Neuronal stem cell (in vitro differentiated cells): Measurements from ENCODE around the gene SLCO2A1.
A peak's percentile ranks its signal among the peaks of the same experiment; 100 is the strongest.

Source experiments
- DNase-seq: peaks from one replicate; pipeline ENCODE4 v3.0.0-alpha.2; 2013; ENCODE audit warnings: low spot score
- H2AFZ ChIP-seq: one replicate; pipeline ENCODE4 v1.6.1; 2013; ENCODE audit warnings: mild to moderate bottlenecking, low read length, inconsistent platforms
- H2AK5ac ChIP-seq: 2 replicates; pipeline ENCODE4 v1.6.1; 2013; ENCODE audit warnings: low read depth, mild to moderate bottlenecking, inconsistent platforms, low read length, moderate library complexity, mixed read lengths
- H2BK120ac ChIP-seq: 2 replicates; pipeline ENCODE4 v1.6.1; 2013; ENCODE audit warnings: low read depth, mild to moderate bottlenecking, inconsistent platforms, low read length, moderate library complexity, mixed read lengths
- H2BK12ac ChIP-seq: one replicate; pipeline ENCODE4 v1.6.1; 2013; ENCODE audit warnings: low read length, inconsistent platforms
- H2BK15ac ChIP-seq: 2 replicates; pipeline ENCODE4 v1.6.1; 2013; ENCODE audit warnings: mild to moderate bottlenecking, low read length, inconsistent platforms, mixed read lengths
- H2BK5ac ChIP-seq: one replicate; pipeline ENCODE4 v1.6.1; 2013; ENCODE audit warnings: inconsistent platforms, mild to moderate bottlenecking, low read length, moderate library complexity
- H3K14ac ChIP-seq: one replicate; pipeline ENCODE4 v1.6.1; 2013; ENCODE audit warnings: low read length, inconsistent platforms
- H3K18ac ChIP-seq: 2 replicates; pipeline ENCODE4 v1.6.1; 2013; ENCODE audit warnings: low read length, inconsistent platforms
- H3K23ac ChIP-seq: 2 replicates; pipeline ENCODE4 v1.6.1; 2013; ENCODE audit warnings: low read depth, mild to moderate bottlenecking, mixed read lengths, low read length, inconsistent platforms; ENCODE audit not compliant: poor library complexity
- H3K27ac ChIP-seq: replicated peaks from 3 replicates; pipeline ENCODE4 v1.5.1; 2013; ENCODE audit warnings: low read length, inconsistent platforms
- H3K27me3 ChIP-seq, 3 experiments: 2 replicates each; pipeline ENCODE4 v1.6.1; 2013; ENCODE audit warnings: low read length in 3 of 3, mild to moderate bottlenecking in 2 of 3, inconsistent platforms in 1 of 3, low read depth in 1 of 3, mixed read lengths in 1 of 3, moderate library complexity in 1 of 3; ENCODE audit not compliant: control insufficient read depth in 3 of 3, insufficient read depth in 3 of 3
- H3K36me3 ChIP-seq, 2 donors: replicated peaks in 1 of 2; 2 replicates each; pipeline ENCODE4 v1.6.1; 2013; ENCODE audit warnings: low read length in 2 of 2; ENCODE audit not compliant: control insufficient read depth in 2 of 2, insufficient read depth in 2 of 2
- H3K4ac ChIP-seq: 2 replicates; pipeline ENCODE4 v1.6.1; 2013; ENCODE audit warnings: inconsistent platforms, mild to moderate bottlenecking, low read length, moderate library complexity
- H3K4me1 ChIP-seq, 2 donors: 1 replicate in 1 of 2; 2 replicates in 1 of 2; pipeline ENCODE4 v1.6.1; 2013; ENCODE audit warnings: low read length in 2 of 2, low read depth in 1 of 2; ENCODE audit not compliant: control insufficient read depth in 2 of 2, insufficient read depth in 1 of 2
- H3K4me2 ChIP-seq: one replicate; pipeline ENCODE4 v1.6.1; 2013; ENCODE audit warnings: mild to moderate bottlenecking, low read length, inconsistent platforms; ENCODE audit not compliant: insufficient read depth, poor library complexity, severe bottlenecking
- H3K4me3 ChIP-seq, 2 donors: 2 replicates each; pipeline ENCODE4 v1.5.1; 2013; ENCODE audit warnings: low read length in 2 of 2, mild to moderate bottlenecking in 2 of 2, inconsistent platforms in 1 of 2, moderate library complexity in 1 of 2
- H3K79me1 ChIP-seq: one replicate; pipeline ENCODE4 v1.6.1; 2013; ENCODE audit warnings: low read depth, mild to moderate bottlenecking, inconsistent platforms, low read length, moderate library complexity
- H3K9ac ChIP-seq: one replicate; pipeline ENCODE4 v1.6.1; 2013; ENCODE audit warnings: mild to moderate bottlenecking, low read depth, low read length, inconsistent platforms; ENCODE audit not compliant: poor library complexity
- H3K9me3 ChIP-seq, 2 donors: replicated peaks in 1 of 2; 2 replicates each; pipeline versions ENCODE3 to v1.6.1; 2013; ENCODE audit warnings: low read length in 2 of 2, mild to moderate bottlenecking in 2 of 2, inconsistent platforms in 1 of 2, low read depth in 1 of 2, mixed read lengths in 1 of 2, moderate library complexity in 1 of 2; ENCODE audit not compliant: control insufficient read depth in 2 of 2, insufficient read depth in 1 of 2
- H4K8ac ChIP-seq: one replicate; pipeline ENCODE4 v1.6.1; 2013; ENCODE audit warnings: low read depth, mild to moderate bottlenecking, inconsistent platforms, low read length, moderate library complexity
- H4K91ac ChIP-seq: one replicate; pipeline ENCODE4 v1.6.1; 2013; ENCODE audit warnings: low read length, low read depth, mild to moderate bottlenecking, inconsistent platforms; ENCODE audit not compliant: poor library complexity
- WGBS, 2 donors: extraction: QIAGEN DNeasy Blood & Tissue Kit; methylation state at CpG; one replicate each; pipeline ENCODE4 v1.1.7; 2013; ENCODE audit warnings: missing lambda C conversion rate in 2 of 2, mixed read lengths in 1 of 2; ENCODE audit not compliant: insufficient read length in 2 of 2, insufficient replicate concordance in 1 of 2; ENCODE audit errors: extremely low coverage in 2 of 2; 5-methylcytosine and 5-hydroxymethylcytosine counted together

The SLCO2A1 gene

DNA sequence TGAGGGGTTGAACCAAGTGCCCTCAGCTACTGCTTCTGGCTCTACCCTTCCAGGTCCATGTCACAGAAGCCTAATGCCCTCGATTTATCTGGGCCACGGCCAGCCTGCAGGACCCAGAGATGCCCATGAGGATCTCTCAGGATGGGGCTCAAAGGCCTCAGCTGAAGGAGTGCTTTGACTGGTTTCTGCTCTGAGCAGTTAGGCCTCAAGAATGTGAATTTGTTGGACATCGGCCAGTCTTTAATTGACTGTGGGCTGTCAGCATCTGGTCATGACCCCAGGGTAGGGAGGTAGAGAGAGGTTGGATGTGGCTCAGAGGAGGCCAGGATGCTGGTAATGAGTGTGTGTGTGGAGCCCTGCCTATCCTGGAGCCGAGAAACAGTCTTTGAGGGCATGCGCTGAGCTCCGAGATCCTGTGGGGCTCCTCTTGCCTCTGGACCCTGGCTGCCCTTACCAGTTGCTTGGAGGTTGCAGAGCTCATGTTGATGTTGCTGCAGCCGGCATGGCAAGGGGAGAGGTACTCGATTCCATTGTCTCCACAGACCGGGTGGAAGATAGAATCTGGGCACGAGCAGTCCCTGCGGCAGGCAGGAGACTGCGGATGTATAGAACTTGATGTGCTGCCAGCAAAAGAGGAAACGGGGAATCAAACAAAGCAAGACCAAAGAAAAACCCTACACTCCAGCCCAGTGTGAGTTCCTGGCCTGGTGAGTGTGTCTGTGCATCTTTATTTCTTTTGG lies 84.9 kb downstream of the SLCO2A1 start:
- no peak overlapping the region for H2AFZ ChIP-seq
- no peak overlapping the region for H4K8ac ChIP-seq
- H3K27ac ChIP-seq, result no peak overlapping the region
- H3K4ac ChIP-seq, result no peak overlapping the region
- peaks cover 0 to 33% (median 0%) of the 10 kb centered on the region in 3 experiments for H3K27me3 ChIP-seq
- no peak overlapping the region for H3K4me2 ChIP-seq
- no peak overlapping the region for H3K14ac ChIP-seq
- no peaks in the 10 kb centered on the region for H3K9me3 ChIP-seq
- no peak overlapping the region for H2BK12ac ChIP-seq
- H2BK5ac ChIP-seq, result no peak overlapping the region
- WGBS, 2 donors, result no CpG with 5 or more reads among the region's 13 CpGs
- no peaks in the 10 kb centered on the region for H3K36me3 ChIP-seq
- no peak overlapping the region for H3K4me3 ChIP-seq
- H2AK5ac ChIP-seq, result peak overlapping the region; percentile 42
- H2BK120ac ChIP-seq, result no peak overlapping the region
- H2BK15ac ChIP-seq, result no peak overlapping the region
- no peak overlapping the region for H4K91ac ChIP-seq
- H3K9ac ChIP-seq, result no peak overlapping the region
- H3K4me1 ChIP-seq, result peaks cover 0 to 3% of the 10 kb centered on the region in 2 donors
- H3K23ac ChIP-seq, result peak overlapping the region; percentile 6
- H3K18ac ChIP-seq, result peak overlapping the region; percentile 13
- no peak for DNase-seq
- H3K79me1 ChIP-seq, result no peaks in the 10 kb centered on the region

- no peak overlapping the region for H2BK5ac ChIP-seq
Measured at GRCh38 chr3:133944181-133944580, 85.5 kb downstream of the SLCO2A1 start.

GRCh38 chr3:133943639-133944141 lies 86.0 kb downstream of the SLCO2A1 start:
- no peak overlapping the region for H3K4ac ChIP-seq
- H2BK15ac ChIP-seq, result no peak overlapping the region
- no peak overlapping the region for H3K9ac ChIP-seq
- no peak overlapping the region for H3K27ac ChIP-seq
- H3K27me3 ChIP-seq, result peaks cover 0 to 42% (median 0%) of the 10 kb centered on the region in 3 experiments
- no peak overlapping the region for H3K18ac ChIP-seq
- H3K79me1 ChIP-seq, result no peaks in the 10 kb centered on the region
- H4K8ac ChIP-seq, result no peak overlapping the region
- H3K23ac ChIP-seq, result peak overlapping the region; percentile 70
- no peaks in the 10 kb centered on the region for H3K36me3 ChIP-seq
- no peak overlapping the region for H4K91ac ChIP-seq
- no peak overlapping the region for H3K14ac ChIP-seq
- WGBS, 2 donors, result no CpG with 5 or more reads among the region's 5 CpGs
- H2BK12ac ChIP-seq, result no peak overlapping the region
- no peaks in the 10 kb centered on the region for H3K4me1 ChIP-seq
- no peak overlapping the region for H3K4me3 ChIP-seq
- H3K4me2 ChIP-seq, result no peak overlapping the region
- no peak overlapping the region for H2BK5ac ChIP-seq
- H2BK120ac ChIP-seq, result no peak overlapping the region
- no peak for DNase-seq
- no peak overlapping the region for H2AK5ac ChIP-seq
- H3K9me3 ChIP-seq, result no peaks in the 10 kb centered on the region
- H2AFZ ChIP-seq, result no peak overlapping the region

More at GRCh38 chr3:133944181-133944580, 85.5 kb downstream of the SLCO2A1 start:
- Histone ChIP-seq H3K27me3 (peaks cover 0 to 38% (median 0%) of the 10 kb centered on the region in 3 experiments), H4K8ac (no peak overlapping the region), H3K4me2 (no peak overlapping the region), H3K79me1 (no peaks in the 10 kb centered on the region), H2AK5ac (no peak overlapping the region), H3K14ac (no peak overlapping the region), H3K36me3 (no peaks in the 10 kb centered on the region), H3K4ac (no peak overlapping the region), H3K9ac (no peak overlapping the region), H2AFZ (no peak overlapping the region), H2BK120ac (no peak overlapping the region), H2BK15ac (no peak overlapping the region), H3K4me1 (no peaks in the 10 kb centered on the region), H3K18ac (no peak overlapping the region), H3K27ac (no peak overlapping the region), H3K4me3 (no peak overlapping the region), H3K23ac (no peak overlapping the region), H4K91ac (no peak overlapping the region), H3K9me3 (no peaks in the 10 kb centered on the region), H2BK12ac (no peak overlapping the region)
- no peak for DNase-seq
- WGBS, 2 donors, result no CpG with 5 or more reads among the region's 2 CpGs

- Histone ChIP-seq H2AK5ac (no peak overlapping the region), H3K23ac (no peak overlapping the region), H4K8ac (no peak overlapping the region), H3K79me1 (no peaks in the 10 kb centered on the region), H2BK12ac (no peak overlapping the region), H3K9ac (no peak overlapping the region), H2BK5ac (no peak overlapping the region), H3K14ac (no peak overlapping the region), H3K4me3 (no peak overlapping the region), H4K91ac (no peak overlapping the region), H3K36me3 (no peaks in the 10 kb centered on the region), H3K4me1 (no peaks in the 10 kb centered on the region), H3K27me3 (peaks cover 0 to 48% (median 0%) of the 10 kb centered on the region in 3 experiments), H2AFZ (no peak overlapping the region), H2BK120ac (no peak overlapping the region), H3K4ac (no peak overlapping the region), H3K18ac (no peak overlapping the region), H3K4me2 (no peak overlapping the region), H2BK15ac (no peak overlapping the region), H3K9me3 (no peaks in the 10 kb centered on the region), H3K27ac (no peak overlapping the region)
- DNase-seq, result no peak
- no CpG with 5 or more reads among the region's 2 CpGs for WGBS, 2 donors
Measured at GRCh38 chr3:133943031-133943535, 86.6 kb downstream of the SLCO2A1 start.
